CD4-positive, alpha-beta T cell treated with Interleukin-15 for 1 hour (primary cell): ENCODE data around the gene NHS.

Source experiments
- DNase-seq: peaks from one replicate; pipeline ENCODE4 v3.0.0-alpha.2; 2020

The NHS gene

GRCh38 chrX:17595456-17596035 lies 220.5 kb downstream of the NHS start:
- DNase-seq, result no peak

- no peak for DNase-seq
These were observed 221.1 kb downstream of the NHS start for GRCh38 chrX:17596061-17596460.

- DNase-seq, result no peak
These were observed 221.7 kb downstream of the NHS start for GRCh38 chrX:17596546-17597205.

GRCh38 chrX:17597327-17597726 lies 222.3 kb downstream of the NHS start:
- no peak for DNase-seq

- no peak for DNase-seq
These were observed 222.9 kb downstream of the NHS start for GRCh38 chrX:17597836-17598439.

GRCh38 chrX:17601441-17602200 lies 226.6 kb downstream of the NHS start:
- no peak for DNase-seq

- DNase-seq, result no peak
These were observed 227.2 kb downstream of the NHS start for GRCh38 chrX:17602245-17602644.

- DNase-seq, result no peak
These were observed 228.2 kb downstream of the NHS start for GRCh38 chrX:17603196-17603595.

- DNase-seq, result no peak
These were observed 230.7 kb downstream of the NHS start for GRCh38 chrX:17605676-17606075.

GRCh38 chrX:17606231-17606630 lies 231.2 kb downstream of the NHS start:
- no peak for DNase-seq

- DNase-seq, result no peak
These were observed 233.9 kb downstream of the NHS start for GRCh38 chrX:17608888-17609287.

- no peak for DNase-seq
These were observed 235.8 kb downstream of the NHS start for GRCh38 chrX:17610788-17611187.

GRCh38 chrX:17613979-17614588 lies 239.1 kb downstream of the NHS start:
- no peak for DNase-seq

GRCh38 chrX:17616936-17617335 lies 241.9 kb downstream of the NHS start:
- no peak for DNase-seq

- no peak for DNase-seq
These were observed 242.8 kb downstream of the NHS start for GRCh38 chrX:17617806-17618205.

- no peak for DNase-seq
These were observed 246.7 kb downstream of the NHS start for GRCh38 chrX:17621566-17622270.

- DNase-seq, result no peak
These were observed 247.3 kb downstream of the NHS start for GRCh38 chrX:17622331-17622730.

- no peak for DNase-seq
These were observed 248.8 kb downstream of the NHS start for GRCh38 chrX:17623750-17624149.

GRCh38 chrX:17627026-17627425 lies 252.0 kb downstream of the NHS start:
- no peak for DNase-seq

GRCh38 chrX:17628976-17629375 lies 254.0 kb downstream of the NHS start:
- DNase-seq, result no peak

- no peak for DNase-seq
These were observed 254.5 kb downstream of the NHS start for GRCh38 chrX:17629519-17629918.

- DNase-seq, result no peak
These were observed 256.6 kb downstream of the NHS start for GRCh38 chrX:17631647-17632046.

- DNase-seq, result no peak
These were observed 257.9 kb downstream of the NHS start for GRCh38 chrX:17632942-17633341.
